SU-DHL-6 (cell line): ENCODE data around the gene TMIGD1.

Experiments
- EZH2phosphoT487 ChIP-seq: fragments of 200-600 bp; sonication (generic), shearing (Covaris generic); conservative IDR thresholded peaks from 2 replicates; pipeline ENCODE4 v1.6.1; 2018; ENCODE audit warnings: mild to moderate bottlenecking, antibody characterized with exemption, low read length, moderate library complexity, mixed read lengths
- TF ChIP-seq, protein P1 (sequence below): fragments of 200-600 bp; sonication (generic); IDR thresholded peaks from one replicate; pipeline ENCODE4 v1.5.1; 2017; ENCODE audit warnings: antibody characterized with exemption, mild to moderate bottlenecking, low read length, moderate library complexity; ENCODE audit not compliant: insufficient read depth, poor library complexity, severe bottlenecking

- TF ChIP-seq, protein P1, sequence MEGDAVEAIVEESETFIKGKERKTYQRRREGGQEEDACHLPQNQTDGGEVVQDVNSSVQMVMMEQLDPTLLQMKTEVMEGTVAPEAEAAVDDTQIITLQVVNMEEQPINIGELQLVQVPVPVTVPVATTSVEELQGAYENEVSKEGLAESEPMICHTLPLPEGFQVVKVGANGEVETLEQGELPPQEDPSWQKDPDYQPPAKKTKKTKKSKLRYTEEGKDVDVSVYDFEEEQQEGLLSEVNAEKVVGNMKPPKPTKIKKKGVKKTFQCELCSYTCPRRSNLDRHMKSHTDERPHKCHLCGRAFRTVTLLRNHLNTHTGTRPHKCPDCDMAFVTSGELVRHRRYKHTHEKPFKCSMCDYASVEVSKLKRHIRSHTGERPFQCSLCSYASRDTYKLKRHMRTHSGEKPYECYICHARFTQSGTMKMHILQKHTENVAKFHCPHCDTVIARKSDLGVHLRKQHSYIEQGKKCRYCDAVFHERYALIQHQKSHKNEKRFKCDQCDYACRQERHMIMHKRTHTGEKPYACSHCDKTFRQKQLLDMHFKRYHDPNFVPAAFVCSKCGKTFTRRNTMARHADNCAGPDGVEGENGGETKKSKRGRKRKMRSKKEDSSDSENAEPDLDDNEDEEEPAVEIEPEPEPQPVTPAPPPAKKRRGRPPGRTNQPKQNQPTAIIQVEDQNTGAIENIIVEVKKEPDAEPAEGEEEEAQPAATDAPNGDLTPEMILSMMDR = no peak
- TF ChIP-seq EZH2phosphoT487 = no peak
Measured at GRCh38 chr17:30302241-30302640, 31.6 kb downstream of the TMIGD1 start.
